Measurements from ENCODE around the gene BCAS3.

Gene BCAS3

DNA sequence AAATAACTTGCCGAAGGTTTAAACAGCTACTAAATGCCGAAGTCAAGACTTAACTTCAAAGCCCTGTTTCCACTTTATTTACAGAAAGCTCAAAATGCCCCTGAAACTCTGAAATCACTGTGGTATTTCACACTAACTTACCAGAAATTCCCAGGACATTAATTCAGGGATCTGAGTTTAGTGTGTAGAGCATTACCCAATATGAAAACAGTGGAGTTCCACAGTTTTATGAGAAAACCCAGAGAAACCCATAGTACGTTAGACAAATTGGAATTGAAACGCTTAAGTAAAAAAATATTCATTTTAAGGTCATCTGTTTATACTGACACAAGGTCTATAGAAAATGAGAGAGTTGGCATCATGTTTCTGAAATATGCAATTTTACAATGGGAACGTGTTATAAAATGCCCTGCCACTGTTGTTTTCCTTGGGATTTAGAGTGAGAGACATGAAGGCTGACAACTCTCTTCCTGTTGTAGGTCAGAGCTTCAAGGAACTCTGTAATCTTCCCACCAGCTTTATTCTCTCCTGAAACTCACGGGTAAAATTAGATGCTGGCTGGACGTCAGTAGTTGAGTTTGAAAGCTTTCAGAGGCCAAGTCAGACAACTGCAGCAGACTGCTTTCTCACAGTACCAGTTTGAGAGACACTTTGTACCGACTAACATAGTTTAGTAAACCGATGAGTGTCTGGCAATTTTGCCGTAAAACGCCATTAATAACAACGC is 582.6 kb downstream of the BCAS3 start:
- Histone ChIP-seq H3K36me3 (no peaks in the 10 kb centered on the region), H3K9me3 (no peaks in the 10 kb centered on the region), H3K4me1 (peaks cover 18% of the 10 kb centered on the region), H3K27me3 (no peaks in the 10 kb centered on the region), H3K4me3 (ENCODE audit: low read depth, low read length) (no peak overlapping the region)
- DNase-seq = no peak
- TF ChIP-seq, protein P1, sequence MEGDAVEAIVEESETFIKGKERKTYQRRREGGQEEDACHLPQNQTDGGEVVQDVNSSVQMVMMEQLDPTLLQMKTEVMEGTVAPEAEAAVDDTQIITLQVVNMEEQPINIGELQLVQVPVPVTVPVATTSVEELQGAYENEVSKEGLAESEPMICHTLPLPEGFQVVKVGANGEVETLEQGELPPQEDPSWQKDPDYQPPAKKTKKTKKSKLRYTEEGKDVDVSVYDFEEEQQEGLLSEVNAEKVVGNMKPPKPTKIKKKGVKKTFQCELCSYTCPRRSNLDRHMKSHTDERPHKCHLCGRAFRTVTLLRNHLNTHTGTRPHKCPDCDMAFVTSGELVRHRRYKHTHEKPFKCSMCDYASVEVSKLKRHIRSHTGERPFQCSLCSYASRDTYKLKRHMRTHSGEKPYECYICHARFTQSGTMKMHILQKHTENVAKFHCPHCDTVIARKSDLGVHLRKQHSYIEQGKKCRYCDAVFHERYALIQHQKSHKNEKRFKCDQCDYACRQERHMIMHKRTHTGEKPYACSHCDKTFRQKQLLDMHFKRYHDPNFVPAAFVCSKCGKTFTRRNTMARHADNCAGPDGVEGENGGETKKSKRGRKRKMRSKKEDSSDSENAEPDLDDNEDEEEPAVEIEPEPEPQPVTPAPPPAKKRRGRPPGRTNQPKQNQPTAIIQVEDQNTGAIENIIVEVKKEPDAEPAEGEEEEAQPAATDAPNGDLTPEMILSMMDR (IDR thresholded peaks at IDR 0.05; ENCODE audit: low read depth, low read length) = no peak

DNA sequence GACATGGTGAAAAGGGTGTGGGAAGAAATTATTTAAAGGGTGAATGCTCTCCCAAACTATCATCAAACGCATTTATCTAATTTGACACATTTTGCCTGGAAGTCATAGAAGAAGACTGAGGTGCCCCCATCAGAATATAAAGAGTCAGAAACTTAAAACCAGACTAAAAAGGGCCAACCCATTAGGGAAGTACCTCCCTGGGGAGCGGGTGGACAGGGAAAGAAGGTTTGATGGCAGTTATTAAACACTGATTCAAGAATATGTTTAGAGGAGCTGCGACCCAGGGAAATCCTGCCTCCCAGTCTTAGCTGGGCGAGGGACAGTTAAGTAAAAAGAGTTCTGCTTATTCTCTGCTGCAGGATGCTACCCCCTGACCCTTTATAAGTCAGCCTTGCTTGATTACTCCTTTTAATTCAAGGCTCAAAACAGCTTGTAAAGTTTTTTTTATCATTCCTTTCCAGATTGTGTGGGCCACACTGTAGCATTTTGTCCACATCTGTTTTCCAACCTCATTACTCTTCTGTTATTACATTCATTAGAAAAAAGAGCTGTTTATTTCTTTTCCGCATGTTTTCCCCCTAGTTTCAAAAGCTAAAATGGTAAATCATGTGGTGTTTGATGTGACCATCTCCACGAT is 583.5 kb downstream of the BCAS3 start:
- peaks cover 18% of the 10 kb centered on the region for H3K4me1 ChIP-seq
- no peaks in the 10 kb centered on the region for H3K27me3 ChIP-seq
- TF ChIP-seq, protein P1 (IDR thresholded peaks at IDR 0.05; ENCODE audit: low read depth, low read length) = no peak
- H3K9me3 ChIP-seq = no peaks in the 10 kb centered on the region
- H3K36me3 ChIP-seq = no peaks in the 10 kb centered on the region
- DNase-seq = no peak
- no peak overlapping the region for H3K4me3 ChIP-seq (ENCODE audit: low read depth, low read length)

GRCh38 chr17:61265397-61265796 is 587.7 kb downstream of the BCAS3 start:
- H3K36me3 ChIP-seq = no peaks in the 10 kb centered on the region
- no peaks in the 10 kb centered on the region for H3K27me3 ChIP-seq
- TF ChIP-seq, protein P1 (IDR thresholded peaks at IDR 0.05; ENCODE audit: low read depth, low read length) = no peak
- no peak overlapping the region for H3K4me3 ChIP-seq (ENCODE audit: low read depth, low read length)
- no peaks in the 10 kb centered on the region for H3K9me3 ChIP-seq
- H3K4me1 ChIP-seq = peaks cover 8% of the 10 kb centered on the region; the same call in 1 of the 2 replicates
- DNase-seq = no peak

GRCh38 chr17:61267847-61268246 is 590.2 kb downstream of the BCAS3 start:
- H3K36me3 ChIP-seq = no peaks in the 10 kb centered on the region
- H3K27me3 ChIP-seq = no peaks in the 10 kb centered on the region
- no peak for DNase-seq
- TF ChIP-seq, protein P1 (IDR thresholded peaks at IDR 0.05; ENCODE audit: low read depth, low read length) = no peak
- H3K4me3 ChIP-seq (ENCODE audit: low read depth, low read length) = no peak overlapping the region
- H3K9me3 ChIP-seq = no peaks in the 10 kb centered on the region
- H3K4me1 ChIP-seq = no peaks in the 10 kb centered on the region

DNA sequence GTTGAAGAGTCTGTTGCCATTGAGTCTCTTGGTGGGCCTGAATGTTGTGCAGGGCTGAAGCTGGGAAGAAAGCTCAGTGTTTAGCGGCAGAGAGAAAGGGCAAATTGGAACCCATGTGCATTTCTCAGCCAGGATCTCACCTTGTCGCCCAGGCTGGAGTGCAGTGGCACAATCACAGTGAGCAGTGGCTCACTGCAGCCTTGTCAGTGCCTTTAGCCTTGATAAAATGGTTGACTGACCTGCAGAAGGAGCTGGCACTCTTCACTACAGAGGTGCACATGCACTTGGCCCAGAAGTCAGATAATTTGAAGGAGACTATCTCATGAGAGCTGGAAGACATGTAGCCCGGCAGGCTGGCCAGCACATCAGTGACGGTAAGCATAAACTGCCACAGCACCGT is 597.7 kb downstream of the BCAS3 start:
- Histone ChIP-seq H3K9me3 (no peaks in the 10 kb centered on the region), H3K36me3 (no peaks in the 10 kb centered on the region)

More for the DNA sequence above, 597.7 kb downstream of the BCAS3 start:
- TF ChIP-seq, protein P1 (IDR thresholded peaks at IDR 0.05; ENCODE audit: low read depth, low read length) = no peak
- no peaks in the 10 kb centered on the region for H3K27me3 ChIP-seq
- peaks cover 5% of the 10 kb centered on the region; the same call in 1 of the 2 replicates for H3K4me1 ChIP-seq
- no peak overlapping the region for H3K4me3 ChIP-seq (ENCODE audit: low read depth, low read length)
- DNase-seq = no peak
